ENCODE results near the gene LIN7A.

Gene LIN7A, protein sequence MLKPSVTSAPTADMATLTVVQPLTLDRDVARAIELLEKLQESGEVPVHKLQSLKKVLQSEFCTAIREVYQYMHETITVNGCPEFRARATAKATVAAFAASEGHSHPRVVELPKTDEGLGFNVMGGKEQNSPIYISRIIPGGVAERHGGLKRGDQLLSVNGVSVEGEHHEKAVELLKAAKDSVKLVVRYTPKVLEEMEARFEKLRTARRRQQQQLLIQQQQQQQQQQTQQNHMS

DNA sequence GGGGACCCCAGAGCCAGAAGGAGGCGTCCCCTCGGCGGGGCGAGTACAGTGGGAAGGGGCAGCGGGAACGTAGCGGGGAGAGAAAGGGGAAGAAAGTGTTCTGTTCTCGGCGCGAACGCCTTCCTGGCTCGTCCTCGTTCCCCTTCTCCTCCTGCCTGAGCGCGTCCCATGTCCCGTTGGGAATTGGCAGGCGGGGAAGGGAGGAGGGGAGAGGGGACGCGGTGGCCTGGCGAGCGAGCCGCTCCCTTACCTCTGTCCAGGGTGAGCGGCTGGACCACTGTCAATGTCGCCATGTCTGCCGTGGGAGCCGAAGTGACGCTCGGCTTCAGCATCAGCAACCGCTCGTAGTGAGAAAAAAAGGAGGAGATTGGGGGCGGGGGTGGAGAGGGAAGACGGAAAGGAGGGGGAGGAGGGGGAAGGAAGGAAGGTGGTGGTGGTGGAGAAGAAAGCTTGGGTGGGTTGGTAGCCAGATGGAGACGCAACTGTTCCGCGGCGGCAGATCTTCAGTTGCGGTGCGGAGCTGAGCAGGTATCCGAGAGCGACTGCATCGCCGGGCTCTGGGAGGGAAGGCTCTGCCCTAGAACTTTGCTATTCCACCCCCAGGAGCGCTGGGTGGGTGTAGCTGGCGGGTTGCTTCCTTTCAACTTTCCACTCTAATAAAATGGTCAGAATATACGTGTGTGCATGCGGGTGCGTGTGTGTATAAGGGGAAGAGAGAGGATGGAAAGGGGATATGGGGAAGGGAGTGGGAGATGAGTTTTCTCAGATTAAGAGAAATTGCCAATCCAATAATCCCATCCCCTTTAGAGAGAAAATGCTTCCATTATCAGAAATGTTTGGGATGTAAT is at the start of gene LIN7A:
Gene LIN7A, minus strand, starts transcription at position 544 of the 848 bp plus-strand sequence. Its CDS starts 212 bp downstream, at position 332.
- peak; percentile 72 for DNase-seq (ENCODE audit: low spot score)

DNA sequence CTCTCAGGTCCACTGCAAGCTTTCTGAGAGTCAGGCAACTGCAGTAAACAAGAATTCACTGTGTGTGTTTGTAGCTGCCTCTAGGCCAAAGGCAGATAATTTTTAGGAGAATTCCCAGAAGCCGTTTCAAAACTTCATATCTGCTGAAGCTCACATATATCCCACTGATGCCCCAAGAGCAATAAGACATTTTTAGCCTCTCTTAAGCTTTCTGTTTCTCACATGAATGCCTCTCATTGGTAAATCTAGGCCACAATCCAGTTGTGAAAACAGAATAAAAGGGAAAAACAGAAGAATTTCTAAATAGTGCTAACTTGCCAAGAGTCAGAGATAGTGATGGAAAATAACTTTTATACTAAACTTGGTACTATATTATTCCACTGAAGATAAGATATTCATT is 48.5 kb upstream of the LIN7A start:
- no peak for DNase-seq (ENCODE audit: low spot score)

DNA sequence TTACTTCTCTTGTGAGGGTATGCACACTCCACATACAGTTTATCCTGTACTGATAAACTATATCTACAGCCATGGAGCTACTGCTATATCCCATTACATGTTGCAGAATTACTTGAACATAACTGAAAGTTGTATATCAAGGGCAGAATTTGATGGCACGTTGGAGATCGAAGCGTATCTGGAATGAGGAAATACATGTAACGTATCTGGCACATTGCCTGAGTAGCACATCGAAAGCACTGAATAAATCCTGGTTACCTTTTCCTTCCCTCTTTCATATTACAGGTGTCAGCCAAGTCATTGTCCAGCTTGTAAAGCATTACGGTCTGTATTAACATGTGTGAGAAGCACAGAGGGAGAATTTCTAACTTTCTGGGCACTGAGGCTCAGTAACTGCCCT is 42.1 kb upstream of the LIN7A start:
- DNase-seq (ENCODE audit: low spot score): no peak

DNA sequence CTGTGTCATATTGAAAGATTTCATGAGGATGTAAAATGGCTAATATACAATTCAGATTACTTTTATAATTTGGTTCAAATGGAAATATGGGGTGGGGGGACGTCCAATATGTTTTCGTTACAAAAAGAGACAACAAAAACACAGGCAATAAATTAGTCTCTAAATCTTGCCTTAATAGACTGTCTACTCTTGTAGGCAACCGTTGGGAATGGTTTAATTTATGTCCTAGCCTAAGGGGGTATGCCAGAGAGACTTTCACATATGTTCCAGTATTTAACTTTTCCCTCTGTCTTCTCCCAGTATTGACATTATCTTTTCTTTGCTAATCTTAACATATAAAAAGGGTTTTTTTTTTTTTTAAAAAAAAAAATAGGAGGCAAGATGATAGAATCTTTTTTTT is 41.5 kb upstream of the LIN7A start:
- DNase-seq (ENCODE audit: low spot score): no peak

DNA sequence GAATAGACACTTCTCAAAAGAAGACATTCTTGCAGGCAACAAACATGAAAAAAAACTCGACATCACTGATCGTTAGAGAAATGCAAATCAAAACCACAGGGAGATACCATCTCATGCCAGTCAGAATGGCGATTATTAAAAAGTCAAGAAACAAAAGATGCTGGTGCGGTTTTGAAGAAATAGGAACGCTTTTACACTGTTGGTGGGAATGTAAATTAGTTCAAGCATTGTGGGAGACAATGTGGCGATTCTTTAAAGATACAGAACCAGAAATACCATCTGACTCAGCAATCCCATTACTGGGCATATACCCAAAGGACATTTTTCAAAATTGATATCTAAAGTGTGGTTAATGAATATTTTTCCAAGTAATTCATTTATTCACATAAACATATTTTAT is 39.6 kb upstream of the LIN7A start:
- DNase-seq (ENCODE audit: low spot score): no peak

DNA sequence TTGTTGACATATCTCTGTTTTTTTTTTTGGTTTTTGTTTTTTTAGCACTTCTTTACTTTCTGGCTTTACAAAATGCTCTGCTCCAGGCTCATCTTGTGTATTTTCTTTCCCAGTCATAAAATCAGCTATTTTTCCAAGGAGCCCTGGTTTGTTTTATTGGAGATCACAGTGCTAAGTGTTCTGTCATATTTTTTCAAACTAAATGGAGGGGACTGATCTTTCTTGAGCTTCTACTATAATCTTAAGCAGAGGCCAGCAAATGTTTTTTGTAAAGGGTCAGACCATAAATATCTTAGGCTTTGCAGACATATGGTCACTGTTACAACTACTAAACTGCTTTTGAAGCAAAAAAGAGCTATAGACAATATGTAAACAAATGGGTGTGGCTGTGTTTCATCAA is 30.6 kb upstream of the LIN7A start:
- no peak for DNase-seq (ENCODE audit: low spot score)

DNA sequence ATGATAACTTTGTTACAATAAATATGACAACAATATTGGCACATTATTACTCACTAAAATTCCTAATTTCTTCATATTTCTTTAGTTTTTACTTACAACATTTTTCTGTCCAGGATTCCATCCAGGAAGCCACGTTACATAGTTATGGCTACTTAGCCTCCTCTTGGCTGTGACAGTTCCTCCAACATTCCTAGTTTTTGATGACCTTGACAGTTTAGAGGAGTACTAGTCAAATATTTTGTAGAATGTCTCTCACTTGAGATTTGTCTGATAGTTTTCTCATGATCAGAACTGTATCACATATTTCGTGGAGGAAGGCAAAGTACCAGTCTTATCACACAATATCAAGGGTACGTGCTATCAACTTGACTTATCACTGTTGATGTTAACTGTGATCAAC is 29.8 kb upstream of the LIN7A start:
- no peak for DNase-seq (ENCODE audit: low spot score)

DNA sequence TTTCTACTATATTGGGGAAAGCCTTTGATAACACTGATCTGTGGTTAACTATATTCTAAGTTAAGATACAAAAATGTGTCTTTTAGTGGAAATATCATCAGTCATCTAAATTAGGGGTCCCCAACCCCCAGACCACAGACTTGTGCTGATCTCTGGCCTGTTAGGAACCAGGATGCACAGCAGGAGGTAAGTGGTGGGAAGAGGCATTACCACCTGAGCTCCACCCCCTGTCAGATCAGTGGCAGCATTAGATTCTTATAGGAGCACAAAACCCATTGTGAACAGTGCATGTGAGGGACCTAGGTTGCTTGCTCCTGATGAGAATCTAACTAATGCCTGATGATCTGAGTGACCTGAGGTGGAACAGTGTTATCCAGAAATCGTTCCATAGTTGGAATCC is 28.3 kb upstream of the LIN7A start:
- DNase-seq (ENCODE audit: low spot score): no peak

DNA sequence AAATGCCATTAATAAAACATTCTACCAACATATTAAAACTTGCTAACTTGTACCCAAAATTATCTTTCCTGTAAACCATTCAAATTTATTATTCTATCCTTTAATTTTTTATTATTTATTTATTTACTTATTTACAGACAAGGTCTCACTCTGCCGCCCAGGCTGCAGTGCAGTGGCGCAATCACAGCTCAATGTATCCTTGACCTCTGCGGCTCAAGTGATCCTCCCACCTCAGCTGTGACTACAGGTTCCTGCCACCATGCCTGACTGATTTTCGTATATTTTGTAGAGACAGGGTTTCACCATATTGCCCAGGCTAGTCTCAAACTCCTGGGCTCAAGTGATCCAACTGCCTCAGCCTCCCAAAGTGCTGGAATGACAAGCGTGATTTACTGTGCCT is 20.4 kb upstream of the LIN7A start:
- no peak for DNase-seq (ENCODE audit: low spot score)

DNA sequence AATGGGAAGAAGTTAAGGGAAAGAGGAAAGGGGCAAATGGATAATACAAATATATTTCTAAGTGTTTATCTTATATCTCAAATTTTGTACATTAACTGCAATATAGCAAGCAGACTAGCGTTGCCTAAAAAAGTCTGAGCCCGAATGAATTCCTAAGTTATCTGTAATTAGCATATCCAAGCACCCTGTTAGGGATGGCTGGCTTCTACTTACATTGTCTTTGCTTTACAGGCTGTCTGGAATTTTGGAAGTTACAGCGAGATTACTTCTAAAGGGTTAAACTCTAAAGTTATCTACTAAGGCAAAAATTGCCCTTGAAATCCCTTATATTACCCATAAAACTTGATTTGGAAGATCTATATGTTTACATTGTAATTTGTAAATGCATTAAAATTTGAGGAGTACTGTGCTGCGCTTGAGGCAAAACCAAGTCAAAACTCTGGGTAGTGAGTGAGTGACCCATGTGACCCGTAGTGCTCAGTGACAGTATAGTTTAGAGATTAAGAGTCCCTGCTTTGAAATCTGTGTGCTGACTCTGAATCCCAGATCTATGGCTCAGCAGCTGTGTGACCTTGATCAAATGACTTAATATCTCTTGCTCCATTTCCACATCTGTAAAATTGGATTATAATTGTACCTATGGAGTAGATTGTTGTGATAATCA is 17.3 kb upstream of the LIN7A start:
- DNase-seq (ENCODE audit: low spot score): no peak

DNA sequence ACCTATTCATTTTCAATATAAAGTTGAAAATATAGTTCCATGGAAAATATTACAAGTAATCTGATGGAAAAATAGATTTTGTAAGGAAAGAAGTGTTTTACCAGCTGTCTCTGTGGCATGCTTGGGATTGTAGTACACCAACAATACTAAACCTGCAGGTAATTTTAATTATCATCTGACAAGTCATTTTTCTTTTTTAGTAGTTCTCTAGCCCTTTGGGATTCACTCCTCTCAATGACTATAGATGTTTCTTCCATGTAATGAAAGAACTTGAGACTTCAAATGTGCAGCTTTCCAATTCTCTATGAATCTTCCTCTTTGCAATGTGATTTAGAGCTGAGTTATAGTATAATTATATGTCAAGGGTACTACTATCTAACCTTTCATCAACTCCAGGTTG is 14.7 kb upstream of the LIN7A start:
- no peak for DNase-seq (ENCODE audit: low spot score)

DNA sequence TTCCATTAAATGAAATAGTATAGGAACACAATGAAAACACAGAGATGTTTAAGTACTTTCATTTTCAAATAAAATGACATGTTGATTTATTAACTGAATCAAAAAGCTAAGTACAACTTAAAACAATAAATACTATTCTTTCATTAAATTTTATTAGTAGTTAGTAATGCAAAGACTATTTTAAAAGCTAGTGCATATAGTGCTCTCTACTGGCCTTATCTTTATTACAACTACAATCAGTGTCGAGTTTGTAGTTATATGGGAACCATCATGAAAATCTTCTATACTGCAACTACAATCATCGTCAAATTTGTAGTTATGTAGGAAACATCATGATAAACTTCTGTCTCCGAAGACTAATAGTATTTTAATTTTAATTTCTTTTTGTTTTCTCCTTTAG is 8.9 kb upstream of the LIN7A start:
- no peak for DNase-seq (ENCODE audit: low spot score)

DNA sequence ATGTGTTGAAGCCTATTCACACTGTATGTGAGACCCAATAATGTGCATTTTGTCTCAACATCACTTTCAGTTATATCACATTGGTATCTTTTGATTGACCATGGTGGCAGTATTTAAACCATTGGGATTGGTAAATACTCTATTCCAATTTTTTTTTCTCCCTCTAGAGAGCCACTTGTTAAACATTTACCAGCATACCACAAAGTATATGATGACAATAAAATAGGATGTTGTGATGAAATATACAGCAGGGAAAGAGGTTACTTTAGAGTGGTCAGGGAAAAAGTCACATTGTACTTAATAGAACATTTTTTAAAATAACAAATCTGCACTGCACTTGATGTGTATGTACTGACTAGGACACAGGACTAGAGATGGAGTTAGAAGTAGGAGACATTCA is 5.6 kb upstream of the LIN7A start:
- no peak for DNase-seq (ENCODE audit: low spot score)

DNA sequence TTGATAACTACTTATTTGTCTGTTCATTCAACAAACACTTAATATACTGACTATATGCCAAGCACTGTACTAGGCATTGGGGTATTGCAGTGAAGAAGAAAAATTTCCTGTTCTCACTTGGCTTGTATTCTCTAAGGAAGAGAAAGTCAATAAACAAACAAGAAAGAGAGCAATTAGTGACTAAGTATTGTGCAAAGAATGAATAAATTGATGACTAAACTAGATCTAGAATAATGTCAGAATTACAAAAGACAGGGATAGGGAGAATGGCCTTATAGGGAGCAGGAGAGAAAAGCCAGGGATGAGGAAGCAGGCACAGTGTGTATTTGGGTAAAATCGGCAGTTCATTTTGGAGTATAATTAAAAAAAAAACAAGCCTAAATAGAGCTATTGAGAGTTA is 4.2 kb upstream of the LIN7A start:
- DNase-seq (ENCODE audit: low spot score): no peak

DNA sequence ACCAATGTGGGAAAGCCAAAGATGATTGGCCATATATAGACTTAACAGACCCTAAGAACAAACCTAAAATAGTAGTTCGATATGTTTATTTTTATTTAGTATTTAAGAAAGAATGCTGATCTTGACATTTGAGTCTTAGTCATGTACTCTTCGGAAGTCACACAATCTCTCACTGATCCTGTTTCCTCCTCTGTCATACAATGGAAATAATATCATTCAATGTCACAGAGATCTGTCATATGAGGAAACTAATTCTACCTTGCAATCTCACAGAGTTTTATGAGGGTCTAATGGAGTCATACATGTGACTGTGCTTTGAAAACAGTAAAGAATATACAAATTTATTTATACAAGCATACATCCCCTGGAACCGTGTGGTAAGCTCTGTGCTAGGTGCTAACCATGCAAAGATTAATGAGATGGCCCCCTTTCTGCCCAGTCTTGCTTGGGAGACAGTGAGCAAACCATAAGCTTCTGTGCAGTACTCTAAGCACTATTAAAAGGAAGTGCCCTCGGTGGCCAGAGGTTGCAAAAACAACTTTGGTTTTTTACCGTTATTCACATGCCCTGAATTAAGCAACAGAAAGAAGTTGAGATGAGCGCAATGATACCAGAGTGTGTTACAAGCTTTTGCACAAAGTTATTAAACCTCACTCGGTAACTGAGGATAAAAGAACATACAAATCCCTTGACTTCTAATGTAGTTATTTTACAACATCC is 1.7 kb upstream of the LIN7A start:
- no peak for DNase-seq (ENCODE audit: low spot score)

DNA sequence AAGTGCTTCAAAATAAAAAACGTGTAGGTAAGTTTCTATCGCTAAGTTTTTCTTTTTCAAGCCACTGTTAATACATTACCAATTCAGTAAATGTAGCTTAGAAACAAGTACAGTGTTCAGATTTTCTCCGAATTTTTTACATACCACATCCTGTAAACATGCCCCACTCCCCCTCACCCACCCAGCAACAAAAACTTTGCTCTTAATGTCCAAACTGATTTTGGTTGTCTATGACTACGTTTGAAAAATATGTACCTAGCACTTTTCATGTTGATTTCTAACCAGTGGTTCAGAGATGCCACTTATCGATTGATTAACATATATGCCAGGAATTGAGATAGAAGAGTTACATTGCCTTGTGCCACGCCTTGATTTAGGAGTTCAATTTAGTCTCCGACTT is 663 bp upstream of the LIN7A start:
- DNase-seq (ENCODE audit: low spot score): no peak

DNA sequence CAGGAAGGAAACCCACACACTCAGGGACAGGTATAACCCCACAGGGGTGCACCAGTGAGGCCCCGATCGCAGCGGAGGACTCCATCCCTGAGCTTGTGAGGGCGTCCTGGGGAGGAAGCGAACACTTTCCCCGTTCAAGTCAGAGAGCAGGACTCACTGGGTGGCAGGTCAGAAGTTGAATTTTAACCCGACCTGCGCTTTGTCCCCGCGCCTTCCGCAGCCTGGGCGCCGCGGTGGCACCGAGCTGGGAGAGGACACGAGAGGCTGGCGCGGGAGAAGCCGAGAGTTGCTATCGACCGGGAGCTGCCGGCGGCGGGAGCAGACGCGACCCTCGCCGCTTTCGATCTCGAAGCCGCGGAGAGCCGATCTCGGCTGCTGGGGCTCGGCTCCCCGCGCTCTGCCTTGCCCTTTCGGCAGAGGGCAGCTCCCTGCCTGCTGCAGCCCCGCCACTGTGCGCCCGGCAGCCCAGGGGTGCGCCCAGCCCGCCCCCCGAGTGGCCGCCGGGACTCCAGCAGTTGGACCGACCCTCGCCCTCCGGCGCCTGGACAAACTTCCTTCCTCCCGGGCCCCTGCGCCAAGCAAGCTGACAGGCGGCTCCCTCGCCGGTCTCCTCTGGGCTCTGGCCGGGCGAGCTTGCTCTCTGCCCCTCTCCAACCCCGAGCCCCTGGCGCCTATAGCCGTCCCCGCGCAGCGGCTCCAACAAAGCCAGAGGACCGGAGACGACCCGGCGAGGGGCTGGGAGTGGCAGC is 918 bp downstream of the LIN7A start:
- DNase-seq (ENCODE audit: low spot score): peak; percentile 76

DNA sequence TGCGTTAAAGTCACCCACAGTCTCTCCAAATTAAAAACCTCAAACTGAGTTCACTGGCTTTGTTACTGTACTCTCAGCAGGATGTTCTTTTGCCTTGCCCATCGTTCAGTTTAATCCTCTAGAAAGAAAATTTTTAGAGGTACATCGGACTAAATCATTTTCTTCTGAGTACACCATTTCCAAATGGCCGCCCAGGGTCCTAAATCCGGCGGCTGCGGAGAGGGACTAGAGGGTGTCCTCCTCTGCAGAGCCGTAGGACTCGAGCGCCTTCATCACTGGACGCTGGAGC is 1.4 kb downstream of the LIN7A start:
- DNase-seq (ENCODE audit: low spot score): no peak

DNA sequence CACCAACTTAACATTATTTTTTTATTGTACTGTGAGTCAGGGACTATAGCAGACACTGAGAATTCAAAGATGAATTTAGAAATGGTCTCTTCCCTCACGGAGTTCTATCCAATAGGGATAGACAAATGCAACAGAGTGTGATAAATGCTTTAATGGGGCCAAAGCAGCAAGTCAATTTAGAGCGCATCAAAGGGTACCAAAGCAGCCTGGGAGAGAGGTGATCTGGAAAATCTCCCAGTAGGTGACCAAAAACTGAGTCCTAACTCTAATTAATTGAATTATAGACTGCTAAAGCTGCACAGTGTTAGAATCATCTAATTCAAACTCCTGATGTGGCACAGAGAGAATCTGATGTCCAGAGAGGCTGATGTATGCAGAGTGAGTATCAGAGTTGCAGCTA is 2.6 kb downstream of the LIN7A start:
- DNase-seq (ENCODE audit: low spot score): no peak

DNA sequence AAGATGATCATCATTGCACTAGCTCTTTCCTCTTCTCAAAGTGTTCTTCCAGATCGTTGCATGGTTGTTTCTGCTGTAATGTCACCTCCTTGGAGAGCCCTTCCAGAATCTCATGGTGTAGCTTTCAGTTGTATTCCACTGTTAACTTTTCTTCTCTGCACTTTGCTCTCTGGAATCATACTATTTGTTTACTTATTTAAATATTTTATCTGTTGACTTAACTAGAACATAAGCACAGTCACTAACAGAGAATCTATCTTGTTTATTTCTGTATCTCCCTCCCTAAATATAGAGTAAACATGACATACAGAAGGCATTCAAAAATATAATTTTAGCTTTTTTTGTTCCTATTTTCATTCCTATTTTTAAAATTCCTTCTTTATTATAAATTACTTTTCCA is 11.8 kb downstream of the LIN7A start:
- DNase-seq (ENCODE audit: low spot score): no peak

DNA sequence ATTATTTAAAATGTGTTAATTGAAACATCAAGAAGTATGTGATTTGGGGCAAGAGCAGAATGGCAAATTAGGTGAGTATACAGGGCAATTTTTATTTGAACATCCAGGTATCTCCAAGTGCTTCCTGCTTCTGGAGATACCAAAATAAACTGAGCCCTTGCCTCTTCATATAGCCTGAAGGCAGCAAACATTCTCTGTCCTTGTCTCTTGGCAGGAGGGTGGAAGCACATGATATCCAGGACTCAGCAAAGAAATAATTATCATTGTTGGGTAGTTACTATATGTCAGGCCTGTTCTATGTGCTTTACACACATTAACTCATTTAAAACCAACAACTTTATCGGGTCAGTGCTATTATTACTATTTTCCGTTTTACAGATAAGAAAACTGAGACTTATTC is 12.5 kb downstream of the LIN7A start:
- DNase-seq (ENCODE audit: low spot score): no peak

DNA sequence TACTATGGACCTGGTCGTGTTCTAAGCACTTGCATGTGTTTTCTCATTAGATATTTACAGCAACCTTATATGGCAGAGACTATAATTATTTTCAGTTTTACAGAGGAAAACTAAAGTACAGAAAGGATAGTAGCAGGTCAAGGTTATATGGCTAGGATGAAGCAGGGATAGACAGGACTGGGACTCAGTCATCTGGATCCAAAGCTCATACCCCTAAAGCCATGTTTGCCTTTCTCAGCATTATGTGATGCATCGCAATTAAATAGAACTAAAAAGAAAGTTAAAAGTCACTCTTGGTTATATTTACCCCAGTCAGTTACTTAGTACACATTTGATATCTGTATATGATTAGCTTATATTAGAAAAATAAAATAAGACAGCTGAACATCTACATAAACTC is 13.3 kb downstream of the LIN7A start:
- no peak for DNase-seq (ENCODE audit: low spot score)
